Measurements from ENCODE around the gene MYO1F.

The MYO1F gene

GRCh38 chr19:8481616-8482015, 95.6 kb downstream of the MYO1F start:
- H3K27ac ChIP-seq (ENCODE audit: low read depth, low read length, severe bottlenecking), result no peak overlapping the region
- H3K9me3 ChIP-seq (ENCODE audit: control insufficient read depth, low read length), result no peaks in the 10 kb centered on the region
- 98 to 100% methylated on average over 6 of the region's 6 CpGs for WGBS, 2 experiments (ENCODE audit: insufficient coverage in 2 of 2)
- H3K36me3 ChIP-seq (ENCODE audit: control insufficient read depth, insufficient read depth, low read length), result peaks cover 92% of the 10 kb centered on the region
- H3K4me1 ChIP-seq (ENCODE audit: control insufficient read depth, insufficient read depth, low read length, poor library complexity, severe bottlenecking), result no peaks in the 10 kb centered on the region
- no peak overlapping the region for H3K4me3 ChIP-seq (ENCODE audit: extremely low read depth, insufficient read depth, low read length, poor library complexity, severe bottlenecking)

- H3K4me1 ChIP-seq (ENCODE audit: control insufficient read depth, insufficient read depth, low read length, poor library complexity, severe bottlenecking), result no peaks in the 10 kb centered on the region
- H3K9me3 ChIP-seq (ENCODE audit: control insufficient read depth, low read length), result no peaks in the 10 kb centered on the region
- H3K4me3 ChIP-seq (ENCODE audit: extremely low read depth, insufficient read depth, low read length, poor library complexity, severe bottlenecking), result no peak overlapping the region
- peaks cover 92% of the 10 kb centered on the region for H3K36me3 ChIP-seq (ENCODE audit: control insufficient read depth, insufficient read depth, low read length)
- H3K27ac ChIP-seq (ENCODE audit: low read depth, low read length, severe bottlenecking), result no peak overlapping the region
- WGBS, 2 experiments (ENCODE audit: insufficient coverage in 2 of 2), result 97 to 99% methylated on average over 10 of the region's 11 CpGs
These were observed 96.0 kb downstream of the MYO1F start for GRCh38 chr19:8481201-8481600.

GRCh38 chr19:8478598-8478997, 98.6 kb downstream of the MYO1F start:
- 100% methylated on average over 1 to 2 of the region's 3 CpGs for WGBS, 2 experiments (ENCODE audit: insufficient coverage in 2 of 2)
- H3K36me3 ChIP-seq (ENCODE audit: control insufficient read depth, insufficient read depth, low read length), result peaks cover 92% of the 10 kb centered on the region

GRCh38 chr19:8477889-8478288, 99.4 kb downstream of the MYO1F start:
- Histone ChIP-seq H3K9me3 (ENCODE audit: control insufficient read depth, low read length) (no peaks in the 10 kb centered on the region), H3K4me3 (ENCODE audit: extremely low read depth, insufficient read depth, low read length, poor library complexity, severe bottlenecking) (no peak overlapping the region), H3K27ac (ENCODE audit: low read depth, low read length, severe bottlenecking) (no peak overlapping the region), H3K36me3 (ENCODE audit: control insufficient read depth, insufficient read depth, low read length) (peaks cover 92% of the 10 kb centered on the region), H3K4me1 (ENCODE audit: control insufficient read depth, insufficient read depth, low read length, poor library complexity, severe bottlenecking) (no peaks in the 10 kb centered on the region)
- WGBS, 2 experiments (ENCODE audit: insufficient coverage in 2 of 2), result 92 to 93% methylated on average over 4 of the region's 4 CpGs

More at GRCh38 chr19:8478598-8478997, 98.6 kb downstream of the MYO1F start:
- Histone ChIP-seq H3K4me3 (ENCODE audit: extremely low read depth, insufficient read depth, low read length, poor library complexity, severe bottlenecking) (no peak overlapping the region), H3K4me1 (ENCODE audit: control insufficient read depth, insufficient read depth, low read length, poor library complexity, severe bottlenecking) (no peaks in the 10 kb centered on the region), H3K27ac (ENCODE audit: low read depth, low read length, severe bottlenecking) (no peak overlapping the region), H3K9me3 (ENCODE audit: control insufficient read depth, low read length) (no peaks in the 10 kb centered on the region)

- H3K4me1 ChIP-seq (ENCODE audit: control insufficient read depth, insufficient read depth, low read length, poor library complexity, severe bottlenecking), result no peaks in the 10 kb centered on the region
- no peak overlapping the region for H3K4me3 ChIP-seq (ENCODE audit: extremely low read depth, insufficient read depth, low read length, poor library complexity, severe bottlenecking)
- no peak overlapping the region for H3K27ac ChIP-seq (ENCODE audit: low read depth, low read length, severe bottlenecking)
- H3K9me3 ChIP-seq (ENCODE audit: control insufficient read depth, low read length), result no peaks in the 10 kb centered on the region
- WGBS, 2 experiments (ENCODE audit: insufficient coverage in 2 of 2), result 93 to 95% methylated on average over 3 to 5 of the region's 8 CpGs
- peaks cover 92% of the 10 kb centered on the region for H3K36me3 ChIP-seq (ENCODE audit: control insufficient read depth, insufficient read depth, low read length)
These were observed 100.7 kb downstream of the MYO1F start for GRCh38 chr19:8476524-8476923.

- H3K27ac ChIP-seq (ENCODE audit: low read depth, low read length, severe bottlenecking), result no peak overlapping the region
- whole genome bisulfite sequencing, 2 experiments (ENCODE audit: insufficient coverage in 2 of 2), result no CpG with 5 or more reads among the region's 1 CpG
- no peaks in the 10 kb centered on the region for H3K9me3 ChIP-seq (ENCODE audit: control insufficient read depth, low read length)
- H3K4me3 ChIP-seq (ENCODE audit: extremely low read depth, insufficient read depth, low read length, poor library complexity, severe bottlenecking), result no peak overlapping the region
- peaks cover 93% of the 10 kb centered on the region for H3K36me3 ChIP-seq (ENCODE audit: control insufficient read depth, insufficient read depth, low read length)
- no peaks in the 10 kb centered on the region for H3K4me1 ChIP-seq (ENCODE audit: control insufficient read depth, insufficient read depth, low read length, poor library complexity, severe bottlenecking)
These were observed 102.2 kb downstream of the MYO1F start for GRCh38 chr19:8475005-8475404.

GRCh38 chr19:8473648-8474476, 103.4 kb downstream of the MYO1F start:
- 97 to 98% methylated on average over 5 to 6 of the region's 6 CpGs for WGBS, 2 experiments (ENCODE audit: insufficient coverage in 2 of 2)
- peaks cover 98% of the 10 kb centered on the region for H3K36me3 ChIP-seq (ENCODE audit: control insufficient read depth, insufficient read depth, low read length)
- no peak overlapping the region for H3K4me3 ChIP-seq (ENCODE audit: extremely low read depth, insufficient read depth, low read length, poor library complexity, severe bottlenecking)
- peaks cover 7% of the 10 kb centered on the region for H3K4me1 ChIP-seq (ENCODE audit: control insufficient read depth, insufficient read depth, low read length, poor library complexity, severe bottlenecking)
- H3K9me3 ChIP-seq (ENCODE audit: control insufficient read depth, low read length), result no peaks in the 10 kb centered on the region
- H3K27ac ChIP-seq (ENCODE audit: low read depth, low read length, severe bottlenecking), result no peak overlapping the region

Data from mesodermal cell (in vitro differentiated cells).